ENCODE results near the gene ETV3L.

GRCh38 chr1:157080714-157081113, 18.9 kb downstream of the ETV3L start:
- no peak for TF ChIP-seq EZH2 (IDR thresholded peaks at IDR 0.05; ENCODE audit: low read length, missing control alignments)
- TF ChIP-seq, protein P1, sequence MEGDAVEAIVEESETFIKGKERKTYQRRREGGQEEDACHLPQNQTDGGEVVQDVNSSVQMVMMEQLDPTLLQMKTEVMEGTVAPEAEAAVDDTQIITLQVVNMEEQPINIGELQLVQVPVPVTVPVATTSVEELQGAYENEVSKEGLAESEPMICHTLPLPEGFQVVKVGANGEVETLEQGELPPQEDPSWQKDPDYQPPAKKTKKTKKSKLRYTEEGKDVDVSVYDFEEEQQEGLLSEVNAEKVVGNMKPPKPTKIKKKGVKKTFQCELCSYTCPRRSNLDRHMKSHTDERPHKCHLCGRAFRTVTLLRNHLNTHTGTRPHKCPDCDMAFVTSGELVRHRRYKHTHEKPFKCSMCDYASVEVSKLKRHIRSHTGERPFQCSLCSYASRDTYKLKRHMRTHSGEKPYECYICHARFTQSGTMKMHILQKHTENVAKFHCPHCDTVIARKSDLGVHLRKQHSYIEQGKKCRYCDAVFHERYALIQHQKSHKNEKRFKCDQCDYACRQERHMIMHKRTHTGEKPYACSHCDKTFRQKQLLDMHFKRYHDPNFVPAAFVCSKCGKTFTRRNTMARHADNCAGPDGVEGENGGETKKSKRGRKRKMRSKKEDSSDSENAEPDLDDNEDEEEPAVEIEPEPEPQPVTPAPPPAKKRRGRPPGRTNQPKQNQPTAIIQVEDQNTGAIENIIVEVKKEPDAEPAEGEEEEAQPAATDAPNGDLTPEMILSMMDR (conservative IDR thresholded peaks at IDR 0.05 in 1 of 2, IDR thresholded peaks at IDR 0.05 in 1 of 2; ENCODE audit: low read depth in 1 of 2, low read length in 2 of 2): no peak
